Vagina (tissue), 2 donors: ENCODE measurements around the gene DDX50. TPM values are rescaled to one million over a fixed set of nuclear protein-coding genes. Genes with fewer than 3 reads are reported as not detected.
"Not testable (repeated sequence)": the region's sequence is repeated elsewhere in the genome, so short reads cannot be mapped to it uniquely, and the experiment has no call there.

Experiments used
- DNase-seq, 2 donors: peaks; one replicate each; pipeline ENCODE4 v3.0.0-alpha.2; 2017; ENCODE audit errors: extremely low spot score in 2 of 2
- H3K27ac ChIP-seq: fragments of 200-600 bp; sonication (generic); one replicate; pipeline ENCODE4 v1.5.1; 2019
- H3K27me3 ChIP-seq: fragments of 200-600 bp; sonication (generic); one replicate; pipeline ENCODE4 v1.5.1; 2019
- H3K36me3 ChIP-seq, 2 donors: fragments of 200-600 bp; sonication (generic); one replicate each; pipeline ENCODE4 v1.5.1; 2017 to 2019
- H3K4me1 ChIP-seq: fragments of 200-600 bp; sonication (generic); one replicate; pipeline ENCODE4 v1.5.1; 2019
- H3K4me3 ChIP-seq, 2 donors: fragments of 200-600 bp; sonication (generic); 1 replicate in 1 of 2; 2 replicates in 1 of 2; pipeline ENCODE4 v1.5.1; 2016 to 2019
- H3K9me3 ChIP-seq: fragments of 200-600 bp; sonication (generic); one replicate; pipeline ENCODE4 v1.5.1; 2019
- CTCF ChIP-seq, 3 experiments: fragments of 450-650 bp in 2 of 3; fragments of 200-600 bp in 1 of 3; sonication (generic) in 1 of 3; IDR thresholded peaks; one replicate each; pipeline ENCODE4 v1.5.1; 2017 to 2019; ENCODE audit warnings: antibody characterized with exemption in 3 of 3, mild to moderate bottlenecking in 2 of 3, moderate library complexity in 2 of 3
- POLR2A ChIP-seq, 2 donors: fragments of 450-650 bp; IDR thresholded peaks; one replicate each; pipeline ENCODE4 v1.6.1; 2017; ENCODE audit warnings: antibody characterized with exemption in 2 of 2, mild to moderate bottlenecking in 2 of 2, moderate library complexity in 2 of 2
- POLR2AphosphoS5 ChIP-seq, 2 donors: sonication (generic); formaldehyde crosslinking; IDR thresholded peaks; one replicate each; pipeline ENCODE4 v1.9.0; 2017; ENCODE audit warnings: antibody characterized with exemption in 2 of 2, mild to moderate bottlenecking in 2 of 2, low read depth in 1 of 2; ENCODE audit not compliant: insufficient read depth in 1 of 2
- intact Hi-C: fragments of 100-400 bp; cut with DNase I; formaldehyde crosslinking; loops from one replicate; pipeline ENCODE4 v1.15.1; 2023
- total RNA-seq: library from RNA; depleted of rRNA; stranded (reverse); fragments of >200 nt; gene quantifications from one replicate; pipeline ENCODE4 v1.2.3, GENCODE V29; 2016

DDX50 gene
- total RNA-seq, 1 donor from 2014 or later: 28.7 TPM

- Histone ChIP-seq H3K27me3 (no peaks in the 10 kb centered on the region), H3K4me1 (peaks cover 11% of the 10 kb centered on the region), H3K4me3 (no peak overlapping the region), H3K9me3 (no peaks in the 10 kb centered on the region), H3K27ac (no peak overlapping the region), H3K36me3 (peaks cover 3 to 72% of the 10 kb centered on the region in 2 donors)
- TF ChIP-seq POLR2A (IDR thresholded peaks at IDR 0.05): no peak
- no peak for TF ChIP-seq CTCF (IDR thresholded peaks at IDR 0.05)
- no peak for TF ChIP-seq POLR2AphosphoS5 (IDR thresholded peaks at IDR 0.05; ENCODE audit: insufficient read depth in 1 of 2, low read depth in 1 of 2)
- DNase-seq: no peak
- intact Hi-C loops: no loop called here
Measured at GRCh38 chr10:68963151-68963550, 62.0 kb downstream of the DDX50 start.

GRCh38 chr10:68973975-68974374, 72.9 kb downstream of the DDX50 start:
- H3K27me3 ChIP-seq: no peaks in the 10 kb centered on the region
- no peak for TF ChIP-seq CTCF (IDR thresholded peaks at IDR 0.05)
- no peak for TF ChIP-seq POLR2A (IDR thresholded peaks at IDR 0.05)
- no peak for TF ChIP-seq POLR2AphosphoS5 (IDR thresholded peaks at IDR 0.05; ENCODE audit: insufficient read depth in 1 of 2, low read depth in 1 of 2)
- H3K4me3 ChIP-seq: no peak overlapping the region
- intact Hi-C loops: no loop called here
- H3K27ac ChIP-seq: no peak overlapping the region
- no peak for DNase-seq
- H3K4me1 ChIP-seq: no peaks in the 10 kb centered on the region
- peaks cover 6 to 99% of the 10 kb centered on the region in 2 donors for H3K36me3 ChIP-seq
- H3K9me3 ChIP-seq: no peaks in the 10 kb centered on the region

GRCh38 chr10:68975936-68976473, 74.9 kb downstream of the DDX50 start:
- H3K27me3 ChIP-seq, H3K27ac ChIP-seq, intact Hi-C loops, H3K9me3 ChIP-seq, DNase-seq, H3K4me3 ChIP-seq, H3K4me1 ChIP-seq: not testable (repeated sequence)
- peaks cover 6 to 88% of the 10 kb centered on the region in 2 donors for H3K36me3 ChIP-seq

- H3K9me3 ChIP-seq, H3K4me1 ChIP-seq, H3K27ac ChIP-seq, intact Hi-C loops, H3K4me3 ChIP-seq, DNase-seq, H3K27me3 ChIP-seq: not testable (repeated sequence)
- H3K36me3 ChIP-seq: peaks cover 6 to 76% of the 10 kb centered on the region in 2 donors
Measured at GRCh38 chr10:68979738-68980137, 78.6 kb downstream of the DDX50 start.

- intact Hi-C loops: no loop called here
- Histone ChIP-seq H3K4me3 (no peak overlapping the region), H3K27me3 (no peaks in the 10 kb centered on the region), H3K9me3 (no peaks in the 10 kb centered on the region), H3K36me3 (peaks cover 6 to 71% of the 10 kb centered on the region in 2 donors), H3K27ac (no peak overlapping the region), H3K4me1 (no peaks in the 10 kb centered on the region)
- TF ChIP-seq POLR2AphosphoS5 (IDR thresholded peaks at IDR 0.05; ENCODE audit: insufficient read depth in 1 of 2, low read depth in 1 of 2) (no peak), POLR2A (IDR thresholded peaks at IDR 0.05) (no peak), CTCF (IDR thresholded peaks at IDR 0.05) (no peak)
- no peak for DNase-seq
Measured at GRCh38 chr10:68981074-68981473, 80.0 kb downstream of the DDX50 start.

GRCh38 chr10:68982389-68982788, 81.3 kb downstream of the DDX50 start:
- Histone ChIP-seq H3K36me3 (peaks cover 5 to 58% of the 10 kb centered on the region in 2 donors), H3K9me3 (no peaks in the 10 kb centered on the region), H3K27me3 (no peaks in the 10 kb centered on the region), H3K4me1 (no peaks in the 10 kb centered on the region), H3K4me3 (no peak overlapping the region), H3K27ac (no peak overlapping the region)
- TF ChIP-seq POLR2AphosphoS5 (IDR thresholded peaks at IDR 0.05; ENCODE audit: insufficient read depth in 1 of 2, low read depth in 1 of 2): no peak
- TF ChIP-seq POLR2A (IDR thresholded peaks at IDR 0.05): no peak
- no peak for TF ChIP-seq CTCF (IDR thresholded peaks at IDR 0.05)
- no peak for DNase-seq
- intact Hi-C loops: no loop called here
